Upper lobe of left lung (tissue), 6 donors: ENCODE results near the gene CD247. TPM values are rescaled to one million over a fixed set of nuclear protein-coding genes. Genes with fewer than 3 reads are reported as not detected.

ENCODE experiments used
- ATAC-seq, 2 donors: fragments of 200-7000 bp; cut with Tn5 transposase; one replicate each; pipeline ENCODE4 v1.9.1; 2022; ENCODE audit warnings: mild to moderate bottlenecking in 2 of 2, moderate library complexity in 2 of 2; ENCODE audit not compliant: low FRiP score in 2 of 2
- DNase-seq, 2 donors: peaks; one replicate each; pipeline ENCODE4 v3.0.0-alpha.2; 2019 to 2020
- H3K27ac ChIP-seq, 4 donors: fragments of 200-600 bp; sonication (generic); one replicate each; pipeline ENCODE4 v1.5.1; 2016 to 2019
- H3K27me3 ChIP-seq, 4 donors: fragments of 200-600 bp; sonication (generic); one replicate each; pipeline ENCODE4 v1.5.1; 2017 to 2019
- H3K36me3 ChIP-seq, 4 donors: fragments of 200-600 bp; sonication (generic); one replicate each; pipeline ENCODE4 v1.5.1; 2016 to 2019
- H3K4me1 ChIP-seq, 4 donors: fragments of 200-600 bp; sonication (generic); one replicate each; pipeline ENCODE4 v1.5.1; 2018 to 2019
- H3K4me3 ChIP-seq, 4 donors: fragments of 200-600 bp; sonication (generic); one replicate each; pipeline ENCODE4 v1.5.1; 2017 to 2019; ENCODE audit warnings: mild to moderate bottlenecking in 2 of 4, moderate library complexity in 1 of 4
- H3K9me3 ChIP-seq, 4 donors: fragments of 200-600 bp; sonication (generic); one replicate each; pipeline ENCODE4 v1.5.1; 2018 to 2019
- CTCF ChIP-seq, 6 experiments: fragments of 450-650 bp in 4 of 6; fragments of 200-600 bp in 2 of 6; sonication (generic) in 2 of 6; IDR thresholded peaks; one replicate each; pipeline ENCODE4 v1.5.1; 2016 to 2019; ENCODE audit warnings: antibody characterized with exemption in 6 of 6
- EP300 ChIP-seq, 4 donors: sonication (generic); formaldehyde crosslinking; IDR thresholded peaks; one replicate each; pipeline ENCODE4 v1.5.1; 2017; ENCODE audit warnings: antibody characterized with exemption in 4 of 4, control low read depth in 2 of 4
- POLR2A ChIP-seq, 4 donors: fragments of 450-650 bp; IDR thresholded peaks; one replicate each; pipeline ENCODE4 v1.5.1; 2016 to 2017; ENCODE audit warnings: antibody characterized with exemption in 4 of 4, mild to moderate bottlenecking in 2 of 4
- POLR2AphosphoS5 ChIP-seq, 2 donors: sonication (generic); formaldehyde crosslinking; IDR thresholded peaks; one replicate each; pipeline ENCODE4 v1.5.1; 2017; ENCODE audit warnings: antibody characterized with exemption in 2 of 2
- WGBS, 2 donors: methylation state at CpG; one replicate each; pipeline ENCODE4 v1.1.5; 2017 to 2018; 5-methylcytosine and 5-hydroxymethylcytosine counted together
- total RNA-seq, 6 donors: library from RNA; depleted of rRNA in 4 of 6; stranded (reverse); fragments of >200 nt in 4 of 6; gene quantifications; one replicate each; pipeline versions ENCODE4 v1.1.0 to v1.2.1, GENCODE V29; 2016 to 2021
- donor health status: DM: no; HTN: no; CAD: no; lungs with moderate emphysema.
- donor health status: DM: no; HTN: yes; CAD: no; lungs with severe emphysema.

CD247 gene
- total RNA-seq, 6 donors from 2014 or later, result 5.0 to 14.7 (median 8.7) TPM

GRCh38 chr1:167502719-167503462 lies 15.4 kb downstream of the CD247 start:
- Histone ChIP-seq H3K27me3 (no peaks in the 10 kb centered on the region), H3K27ac (no peak overlapping the region), H3K4me3 (no peak overlapping the region), H3K36me3 (no peaks in the 10 kb centered on the region), H3K9me3 (no peaks in the 10 kb centered on the region), H3K4me1 (peaks cover 0 to 2% (median 0%) of the 10 kb centered on the region in 4 donors)
- DNase-seq (no peak), ATAC-seq (no peak)
- 46 to 48% methylated on average over 3 to 4 of the region's 4 CpGs for WGBS, 2 donors
- TF ChIP-seq POLR2AphosphoS5 (IDR thresholded peaks at IDR 0.05) (no peak), CTCF (IDR thresholded peaks at IDR 0.05) (no peak), EP300 (IDR thresholded peaks at IDR 0.05) (no peak), POLR2A (IDR thresholded peaks at IDR 0.05) (no peak)

GRCh38 chr1:167502192-167502551 lies 16.2 kb downstream of the CD247 start:
- Histone ChIP-seq H3K4me3 (no peak overlapping the region), H3K36me3 (no peaks in the 10 kb centered on the region), H3K4me1 (peaks cover 0 to 2% (median 0%) of the 10 kb centered on the region in 4 donors), H3K27me3 (no peaks in the 10 kb centered on the region), H3K27ac (no peak overlapping the region), H3K9me3 (no peaks in the 10 kb centered on the region)
- DNase-seq, result no peak
- TF ChIP-seq POLR2A (IDR thresholded peaks at IDR 0.05), result no peak
- no peak for TF ChIP-seq POLR2AphosphoS5 (IDR thresholded peaks at IDR 0.05)
- no peak for TF ChIP-seq CTCF (IDR thresholded peaks at IDR 0.05)
- no peak for TF ChIP-seq EP300 (IDR thresholded peaks at IDR 0.05)
- ATAC-seq, result no peak
- WGBS, 2 donors, result 88 to 91% methylated on average over 5 of the region's 5 CpGs

DNA sequence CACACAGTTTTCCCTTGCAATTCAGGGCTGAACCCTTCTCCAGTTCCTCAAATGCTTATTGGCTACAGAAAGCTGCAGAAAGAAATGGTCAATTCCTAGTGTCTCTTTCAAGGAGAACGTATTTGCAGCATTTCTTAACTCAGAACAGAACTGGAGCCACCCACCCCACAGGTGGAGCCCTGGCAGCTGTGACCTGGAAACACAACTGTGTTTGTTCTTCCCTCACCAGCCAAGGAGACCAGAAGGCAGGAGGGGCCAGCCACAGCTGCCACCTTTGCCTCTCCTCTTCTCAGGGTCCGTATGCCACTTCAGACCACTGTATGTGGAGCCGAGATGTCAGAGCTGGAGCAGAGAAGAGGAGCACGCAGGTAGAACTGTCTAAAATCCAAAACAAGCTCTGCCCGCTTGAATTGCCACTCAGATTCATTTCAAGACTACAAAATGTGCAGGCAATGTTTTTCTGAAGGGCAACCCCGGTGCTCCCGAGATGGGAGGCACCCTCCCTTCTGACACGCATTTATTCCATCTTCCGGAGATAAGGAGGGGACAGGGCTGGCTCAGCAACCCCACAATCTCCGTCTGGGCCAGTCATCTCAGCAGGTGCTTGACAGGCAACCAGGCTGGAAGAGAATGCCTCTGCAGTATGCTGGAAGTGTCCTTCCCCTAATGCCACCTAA lies 16.7 kb downstream of the CD247 start:
- ATAC-seq (no peak), DNase-seq (no peak)
- no peaks in the 10 kb centered on the region for H3K36me3 ChIP-seq
- H3K4me3 ChIP-seq, result no peak overlapping the region
- H3K27ac ChIP-seq, result no peak overlapping the region
- no peaks in the 10 kb centered on the region for H3K27me3 ChIP-seq
- TF ChIP-seq POLR2A (IDR thresholded peaks at IDR 0.05) (no peak), CTCF (IDR thresholded peaks at IDR 0.05) (no peak), EP300 (IDR thresholded peaks at IDR 0.05) (no peak), POLR2AphosphoS5 (IDR thresholded peaks at IDR 0.05) (no peak)
- WGBS, 2 donors, result 54 to 66% methylated on average over 10 of the region's 10 CpGs
- no peaks in the 10 kb centered on the region for H3K9me3 ChIP-seq
- peaks cover 0 to 2% (median 0%) of the 10 kb centered on the region in 4 donors for H3K4me1 ChIP-seq

DNA sequence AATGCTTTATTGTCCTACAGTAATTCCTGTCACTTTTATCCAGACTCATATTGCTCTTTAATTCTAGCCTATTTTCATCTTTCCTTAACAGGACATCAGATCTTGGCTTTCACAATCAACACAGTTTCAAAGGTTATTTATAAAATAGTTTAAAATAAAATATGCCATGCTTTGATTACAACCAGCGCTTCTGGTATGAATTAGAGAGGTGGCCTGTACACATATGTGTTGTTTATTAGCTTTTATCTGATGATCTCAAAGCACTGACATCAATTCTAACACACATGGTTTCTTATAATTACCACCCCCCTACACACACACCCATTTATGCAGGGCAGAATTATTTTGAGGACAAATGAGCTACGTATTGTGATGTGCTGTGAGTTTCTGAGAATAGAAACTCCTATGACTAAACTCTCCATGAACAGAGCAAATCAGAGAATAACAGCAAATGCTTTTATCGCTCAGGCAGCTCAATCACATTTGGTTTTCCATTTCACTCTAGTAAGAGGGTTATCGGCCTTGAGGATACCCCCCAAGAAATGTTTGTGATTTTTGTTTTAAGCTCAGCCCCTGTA lies 18.0 kb downstream of the CD247 start:
- no peak for DNase-seq
- no peaks in the 10 kb centered on the region for H3K36me3 ChIP-seq
- no peaks in the 10 kb centered on the region for H3K27me3 ChIP-seq
- 86 to 87% methylated on average over 4 of the region's 4 CpGs for WGBS, 2 donors
- no peak overlapping the region for H3K27ac ChIP-seq
- peaks cover 0 to 2% (median 0%) of the 10 kb centered on the region in 4 donors for H3K4me1 ChIP-seq
- TF ChIP-seq POLR2A (IDR thresholded peaks at IDR 0.05), result no peak
- no peak for TF ChIP-seq POLR2AphosphoS5 (IDR thresholded peaks at IDR 0.05)
- no peak for TF ChIP-seq EP300 (IDR thresholded peaks at IDR 0.05)
- TF ChIP-seq CTCF (IDR thresholded peaks at IDR 0.05), result no peak
- no peak overlapping the region for H3K4me3 ChIP-seq
- ATAC-seq, result no peak
- H3K9me3 ChIP-seq, result no peaks in the 10 kb centered on the region
